HepG2 (cell line): ENCODE results near the gene FALEC. TPM values are rescaled to one million over a fixed set of nuclear protein-coding genes. Genes with fewer than 3 reads are reported as not detected.

Experiments
- CHD2 ChIP-seq: IDR thresholded peaks from 2 replicates; pipeline ENCODE4 v1.6.1; 2011; ENCODE audit warnings: low read depth, low read length, improper control_type of control experiment
- CREM ChIP-seq, 2 experiments: sonication (generic) in 1 of 2; formaldehyde crosslinking in 1 of 2; IDR thresholded peaks; 2 replicates each; pipeline versions ENCODE4 v1.4.0 to v1.6.1; 2016 to 2020; ENCODE audit warnings: antibody characterized with exemption in 1 of 2, mild to moderate bottlenecking in 1 of 2, missing genetic modification reagents in 1 of 2
- ERF ChIP-seq: IDR thresholded peaks from 2 replicates; pipeline ENCODE4 v1.6.1; 2018; ENCODE audit warnings: missing biosample characterization, missing genetic modification reagents
- FOSL2 ChIP-seq: sonication (generic); formaldehyde crosslinking; IDR thresholded peaks from 2 replicates; pipeline ENCODE4 v1.4.0; 2020; ENCODE audit warnings: missing genetic modification reagents
- FOXP1 ChIP-seq, 2 experiments: fragments of 450-650 bp in 1 of 2; IDR thresholded peaks; 2 replicates each; pipeline ENCODE4 v1.6.1; 2017 to 2018; ENCODE audit warnings: antibody characterized with exemption in 1 of 2
- KLF12 ChIP-seq: sonication (generic); formaldehyde crosslinking; IDR thresholded peaks from 2 replicates; pipeline ENCODE4 v1.4.0; 2020; ENCODE audit warnings: missing genetic modification reagents, borderline replicate concordance
- MEF2D ChIP-seq: sonication (generic); formaldehyde crosslinking; IDR thresholded peaks from 2 replicates; pipeline ENCODE4 v1.5.1; 2020; ENCODE audit warnings: mild to moderate bottlenecking, missing genetic modification reagents
- POLR2AphosphoS5 ChIP-seq: IDR thresholded peaks from 2 replicates; pipeline ENCODE4 v1.6.1; 2012; ENCODE audit warnings: low read depth, low read length
- THAP11 ChIP-seq: IDR thresholded peaks from 2 replicates; pipeline ENCODE4 v1.6.1; 2016; ENCODE audit warnings: missing biosample characterization, missing genetic modification reagents
- XRCC5 ChIP-seq: fragments of 200-400 bp; formaldehyde crosslinking; optimal IDR thresholded peaks from 2 replicates; pipeline ENCODE3; 2017; ENCODE audit warnings: mild to moderate bottlenecking, low read length
- ZNF121 ChIP-seq: sonication (generic); formaldehyde crosslinking; IDR thresholded peaks from 2 replicates; pipeline ENCODE4 v1.5.0; 2020; ENCODE audit warnings: mild to moderate bottlenecking, missing genetic modification reagents
- ZNF234 ChIP-seq: sonication (generic); formaldehyde crosslinking; conservative IDR thresholded peaks from 2 replicates; pipeline ENCODE4 v1.5.1; 2020; ENCODE audit warnings: mild to moderate bottlenecking, missing genetic modification reagents
- ZNF530 ChIP-seq: sonication (generic); formaldehyde crosslinking; IDR thresholded peaks from 2 replicates; pipeline ENCODE4 v1.5.0; 2020; ENCODE audit warnings: low read depth, mild to moderate bottlenecking, missing genetic modification reagents
- ZNF598 ChIP-seq: sonication (generic); formaldehyde crosslinking; IDR thresholded peaks from 2 replicates; pipeline ENCODE4 v1.5.1; 2020; ENCODE audit warnings: mild to moderate bottlenecking, missing genetic modification reagents, borderline replicate concordance
- ZNF614 ChIP-seq: IDR thresholded peaks from 2 replicates; pipeline ENCODE4 v1.6.1; 2018; ENCODE audit warnings: missing biosample characterization, missing genetic modification reagents, inconsistent platforms, borderline replicate concordance
- polyA plus RNA-seq, 8 experiments: library from polyadenylated mRNA; depleted of rRNA in 3 of 8; stranded (reverse) in 7 of 8; unstranded in 1 of 8; fragments of >200 nt; fragmentation: Illumina TruSeq in 4 of 8; extraction: Trizol in 4 of 8; gene quantifications; 2 replicates each; pipeline versions ENCODE4 v1.2.1 to v1.2.3, GENCODE V29; 2011 to 2016; ENCODE audit warnings: low read depth in 4 of 8, missing spikeins in 1 of 8, mixed read lengths in 1 of 8; ENCODE audit not compliant: insufficient read depth in 1 of 8
- total RNA-seq, 5 experiments: library from RNA; depleted of rRNA; stranded (reverse); fragments of >200 nt; fragmentation: Illumina TruSeq; extraction: Trizol; gene quantifications; 2 replicates each; pipeline ENCODE4 v1.2.3, GENCODE V29; 2016; ENCODE audit warnings: low read depth in 1 of 5
- TF ChIP-seq, protein P1 (sequence below): sonication (generic); formaldehyde crosslinking; IDR thresholded peaks from 2 replicates; pipeline ENCODE4 v1.8.1; 2023; ENCODE audit warnings: mild to moderate bottlenecking, missing genetic modification reagents
- TF ChIP-seq, protein P2 (sequence below): sonication (generic); formaldehyde crosslinking; IDR thresholded peaks from 2 replicates; pipeline ENCODE4 v1.8.1; 2022; ENCODE audit warnings: mild to moderate bottlenecking, missing genetic modification reagents
- TF ChIP-seq, protein P3 (sequence below): sonication (generic); formaldehyde crosslinking; IDR thresholded peaks from 2 replicates; pipeline ENCODE4 v1.4.0; 2020; ENCODE audit warnings: missing genetic modification reagents, borderline replicate concordance
- TF ChIP-seq, protein P4 (sequence below): sonication (generic); formaldehyde crosslinking; IDR thresholded peaks from 2 replicates; pipeline ENCODE4 v1.4.0; 2020; ENCODE audit warnings: missing genetic modification reagents
- TF ChIP-seq, protein P5 (sequence below): sonication (generic); formaldehyde crosslinking; IDR thresholded peaks from 2 replicates; pipeline ENCODE4 v1.4.0; 2020; ENCODE audit warnings: missing genetic modification reagents

Gene FALEC
- total and polyA plus RNA-seq, 2 of the 13 experiments (the other 11 are each of a cell fraction or from before 2014, with no cell fraction given), result 0.33 to 0.71 TPM

DNA sequence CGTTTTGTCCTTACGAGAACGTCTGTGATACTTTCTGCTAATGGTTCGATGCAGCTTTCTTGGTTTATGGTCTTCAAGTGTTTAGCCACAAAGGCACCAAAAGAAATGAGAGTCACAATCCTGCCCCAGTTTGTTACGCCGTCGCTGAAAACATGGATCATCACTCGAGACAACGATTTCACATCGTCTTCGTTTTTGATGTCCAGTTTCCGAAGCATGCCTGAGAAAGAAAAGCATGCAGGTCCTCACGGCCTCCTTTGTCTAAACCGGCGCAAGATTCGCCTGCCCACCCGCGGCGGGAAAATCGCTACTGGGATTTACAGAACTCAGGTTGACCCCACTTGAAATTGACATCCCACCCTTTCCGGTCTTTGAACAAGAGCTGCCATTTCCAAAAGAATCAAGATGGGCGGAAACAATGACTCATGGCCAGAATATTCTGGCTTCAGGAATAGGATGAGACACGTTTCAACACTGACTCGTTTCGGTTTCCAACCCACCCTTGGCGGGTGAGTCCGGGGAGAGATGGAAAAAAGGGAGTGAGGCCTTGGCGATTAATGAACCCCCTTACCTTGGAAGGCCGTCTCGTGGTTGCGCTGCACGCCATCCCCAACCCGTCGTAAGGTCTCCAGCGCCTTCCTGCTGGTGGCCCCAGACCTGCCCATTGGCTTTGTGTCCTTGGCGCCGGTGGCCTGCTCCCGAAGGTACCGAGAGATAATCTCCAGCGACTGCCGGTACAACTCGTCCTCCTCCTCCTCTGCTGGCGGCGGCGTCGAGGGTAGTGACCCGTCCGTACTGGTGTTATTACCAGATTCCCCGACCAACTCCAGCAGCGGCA is 62.9 kb downstream of the FALEC start (continued):
- TF ChIP-seq, protein P1, sequence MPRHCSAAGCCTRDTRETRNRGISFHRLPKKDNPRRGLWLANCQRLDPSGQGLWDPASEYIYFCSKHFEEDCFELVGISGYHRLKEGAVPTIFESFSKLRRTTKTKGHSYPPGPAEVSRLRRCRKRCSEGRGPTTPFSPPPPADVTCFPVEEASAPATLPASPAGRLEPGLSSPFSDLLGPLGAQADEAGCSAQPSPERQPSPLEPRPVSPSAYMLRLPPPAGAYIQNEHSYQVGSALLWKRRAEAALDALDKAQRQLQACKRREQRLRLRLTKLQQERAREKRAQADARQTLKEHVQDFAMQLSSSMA (CRISPR knock-in tag), result no peak
- TF ChIP-seq FOXP1 (IDR thresholded peaks at IDR 0.05), result no peak
- TF ChIP-seq FOXP1 (CRISPR knock-in tag; IDR thresholded peaks at IDR 0.05), result no peak
- TF ChIP-seq THAP11 (CRISPR knock-in tag), result no peak
- TF ChIP-seq CHD2, result no peak
- TF ChIP-seq, protein P2, sequence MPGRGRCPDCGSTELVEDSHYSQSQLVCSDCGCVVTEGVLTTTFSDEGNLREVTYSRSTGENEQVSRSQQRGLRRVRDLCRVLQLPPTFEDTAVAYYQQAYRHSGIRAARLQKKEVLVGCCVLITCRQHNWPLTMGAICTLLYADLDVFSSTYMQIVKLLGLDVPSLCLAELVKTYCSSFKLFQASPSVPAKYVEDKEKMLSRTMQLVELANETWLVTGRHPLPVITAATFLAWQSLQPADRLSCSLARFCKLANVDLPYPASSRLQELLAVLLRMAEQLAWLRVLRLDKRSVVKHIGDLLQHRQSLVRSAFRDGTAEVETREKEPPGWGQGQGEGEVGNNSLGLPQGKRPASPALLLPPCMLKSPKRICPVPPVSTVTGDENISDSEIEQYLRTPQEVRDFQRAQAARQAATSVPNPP (CRISPR knock-in tag), result 0 out of 2 replicates have a peak, but pooled peaks have one; percentile 39
- no peak for TF ChIP-seq ZNF121
- peak; percentile 12 for TF ChIP-seq XRCC5
- peak; percentile 43; the same call in 1 of the 2 replicates for TF ChIP-seq MEF2D
- TF ChIP-seq POLR2AphosphoS5, result peak; percentile 21
- TF ChIP-seq FOSL2 (CRISPR knock-in tag), result peak; percentile 86
- TF ChIP-seq, protein P3, sequence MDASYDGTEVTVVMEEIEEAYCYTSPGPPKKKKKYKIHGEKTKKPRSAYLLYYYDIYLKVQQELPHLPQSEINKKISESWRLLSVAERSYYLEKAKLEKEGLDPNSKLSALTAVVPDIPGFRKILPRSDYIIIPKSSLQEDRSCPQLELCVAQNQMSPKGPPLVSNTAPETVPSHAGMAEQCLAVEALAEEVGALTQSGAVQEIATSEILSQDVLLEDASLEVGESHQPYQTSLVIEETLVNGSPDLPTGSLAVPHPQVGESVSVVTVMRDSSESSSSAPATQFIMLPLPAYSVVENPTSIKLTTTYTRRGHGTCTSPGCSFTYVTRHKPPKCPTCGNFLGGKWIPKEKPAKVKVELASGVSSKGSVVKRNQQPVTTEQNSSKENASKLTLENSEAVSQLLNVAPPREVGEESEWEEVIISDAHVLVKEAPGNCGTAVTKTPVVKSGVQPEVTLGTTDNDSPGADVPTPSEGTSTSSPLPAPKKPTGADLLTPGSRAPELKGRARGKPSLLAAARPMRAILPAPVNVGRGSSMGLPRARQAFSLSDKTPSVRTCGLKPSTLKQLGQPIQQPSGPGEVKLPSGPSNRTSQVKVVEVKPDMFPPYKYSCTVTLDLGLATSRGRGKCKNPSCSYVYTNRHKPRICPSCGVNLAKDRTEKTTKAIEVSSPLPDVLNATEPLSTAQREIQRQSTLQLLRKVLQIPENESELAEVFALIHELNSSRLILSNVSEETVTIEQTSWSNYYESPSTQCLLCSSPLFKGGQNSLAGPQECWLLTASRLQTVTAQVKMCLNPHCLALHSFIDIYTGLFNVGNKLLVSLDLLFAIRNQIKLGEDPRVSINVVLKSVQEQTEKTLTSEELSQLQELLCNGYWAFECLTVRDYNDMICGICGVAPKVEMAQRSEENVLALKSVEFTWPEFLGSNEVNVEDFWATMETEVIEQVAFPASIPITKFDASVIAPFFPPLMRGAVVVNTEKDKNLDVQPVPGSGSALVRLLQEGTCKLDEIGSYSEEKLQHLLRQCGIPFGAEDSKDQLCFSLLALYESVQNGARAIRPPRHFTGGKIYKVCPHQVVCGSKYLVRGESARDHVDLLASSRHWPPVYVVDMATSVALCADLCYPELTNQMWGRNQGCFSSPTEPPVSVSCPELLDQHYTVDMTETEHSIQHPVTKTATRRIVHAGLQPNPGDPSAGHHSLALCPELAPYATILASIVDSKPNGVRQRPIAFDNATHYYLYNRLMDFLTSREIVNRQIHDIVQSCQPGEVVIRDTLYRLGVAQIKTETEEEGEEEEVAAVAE, result no peak
- TF ChIP-seq KLF12 (CRISPR knock-in tag), result 0 out of 2 replicates have a peak, but pooled peaks have one; percentile 11
- no peak for TF ChIP-seq ZNF598 (CRISPR knock-in tag)
- TF ChIP-seq ZNF530 (CRISPR knock-in tag), result no peak
- TF ChIP-seq, protein P4, sequence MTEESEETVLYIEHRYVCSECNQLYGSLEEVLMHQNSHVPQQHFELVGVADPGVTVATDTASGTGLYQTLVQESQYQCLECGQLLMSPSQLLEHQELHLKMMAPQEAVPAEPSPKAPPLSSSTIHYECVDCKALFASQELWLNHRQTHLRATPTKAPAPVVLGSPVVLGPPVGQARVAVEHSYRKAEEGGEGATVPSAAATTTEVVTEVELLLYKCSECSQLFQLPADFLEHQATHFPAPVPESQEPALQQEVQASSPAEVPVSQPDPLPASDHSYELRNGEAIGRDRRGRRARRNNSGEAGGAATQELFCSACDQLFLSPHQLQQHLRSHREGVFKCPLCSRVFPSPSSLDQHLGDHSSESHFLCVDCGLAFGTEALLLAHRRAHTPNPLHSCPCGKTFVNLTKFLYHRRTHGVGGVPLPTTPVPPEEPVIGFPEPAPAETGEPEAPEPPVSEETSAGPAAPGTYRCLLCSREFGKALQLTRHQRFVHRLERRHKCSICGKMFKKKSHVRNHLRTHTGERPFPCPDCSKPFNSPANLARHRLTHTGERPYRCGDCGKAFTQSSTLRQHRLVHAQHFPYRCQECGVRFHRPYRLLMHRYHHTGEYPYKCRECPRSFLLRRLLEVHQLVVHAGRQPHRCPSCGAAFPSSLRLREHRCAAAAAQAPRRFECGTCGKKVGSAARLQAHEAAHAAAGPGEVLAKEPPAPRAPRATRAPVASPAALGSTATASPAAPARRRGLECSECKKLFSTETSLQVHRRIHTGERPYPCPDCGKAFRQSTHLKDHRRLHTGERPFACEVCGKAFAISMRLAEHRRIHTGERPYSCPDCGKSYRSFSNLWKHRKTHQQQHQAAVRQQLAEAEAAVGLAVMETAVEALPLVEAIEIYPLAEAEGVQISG (CRISPR knock-in tag), result peak; percentile 34; the same call in 1 of the 2 replicates
- 0 out of 2 replicates have a peak, but pooled peaks have one; percentile 7 for TF ChIP-seq ERF
- no peak for TF ChIP-seq ZNF614 (CRISPR knock-in tag)
- TF ChIP-seq ZNF234 (CRISPR knock-in tag), result 0 out of 2 replicates have a peak, but pooled peaks have one; percentile 79
- no peak for TF ChIP-seq CREM (IDR thresholded peaks at IDR 0.05)
- no peak for TF ChIP-seq CREM (CRISPR knock-in tag; IDR thresholded peaks at IDR 0.05)
- TF ChIP-seq, protein P5, sequence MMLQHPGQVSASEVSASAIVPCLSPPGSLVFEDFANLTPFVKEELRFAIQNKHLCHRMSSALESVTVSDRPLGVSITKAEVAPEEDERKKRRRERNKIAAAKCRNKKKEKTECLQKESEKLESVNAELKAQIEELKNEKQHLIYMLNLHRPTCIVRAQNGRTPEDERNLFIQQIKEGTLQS (CRISPR knock-in tag), result 0 out of 2 replicates have a peak, but pooled peaks have one; percentile 17
